ENCODE results near the gene NCBP3. TPM values are rescaled to one million over a fixed set of nuclear protein-coding genes. Genes with fewer than 3 reads are reported as not detected.
"Not testable (repeated sequence)": the region's sequence is repeated elsewhere in the genome, so short reads cannot be mapped to it uniquely, and the experiment has no call there.

Gene NCBP3
- total and polyA plus RNA-seq, 4 donors = 4.6 to 17.1 (median 8.3) TPM

GRCh38 chr17:3845291-3845620 lies 790 bp downstream of the NCBP3 start (continued):
- TF ChIP-seq CTCF (IDR thresholded peaks at IDR 0.05; ENCODE audit: low read depth, low read length, missing input control) = no peak
- TF ChIP-seq HNF4A (conservative IDR thresholded peaks at IDR 0.05) = no peak
- TF ChIP-seq MAX (IDR thresholded peaks at IDR 0.05) = no peak

- not testable (repeated sequence) for DNase-seq (ENCODE audit: low spot score); H3K9ac ChIP-seq (ENCODE audit: low read depth in 1 of 2, low read length in 2 of 2); H3K27me3 ChIP-seq (ENCODE audit: control insufficient read depth in 4 of 4, insufficient read depth in 4 of 4, low read length in 3 of 4); H3K9me3 ChIP-seq (ENCODE audit: control insufficient read depth in 4 of 4, low read length in 3 of 4); H3K27ac ChIP-seq (ENCODE audit: low read depth in 1 of 2, low read length in 2 of 2); H3K4me3 ChIP-seq (ENCODE audit: low read depth in 1 of 3, low read length in 3 of 3)
- 96% methylated on average over 19 of the region's 19 CpGs for WGBS
- H3K4me1 ChIP-seq (ENCODE audit: control insufficient read depth in 4 of 4, insufficient read depth in 4 of 4, low read length in 3 of 4) = peaks cover 0 to 18% (median 8%) of the 10 kb centered on the region in 4 donors
- H3K36me3 ChIP-seq (ENCODE audit: control insufficient read depth in 4 of 4, insufficient read depth in 3 of 4, low read depth in 1 of 4, low read length in 3 of 4) = peaks cover 0 to 21% (median 13%) of the 10 kb centered on the region in 4 donors
Observed at GRCh38 chr17:3844556-3844955, 1.5 kb downstream of the NCBP3 start.

- WGBS = 25% methylated on average over 3 of the region's 3 CpGs
- no peaks in the 10 kb centered on the region for H3K9me3 ChIP-seq (ENCODE audit: control insufficient read depth in 4 of 4, low read length in 3 of 4)
- DNase-seq (ENCODE audit: low spot score) = peak; percentile 53
- no peak overlapping the region for H3K27ac ChIP-seq (ENCODE audit: low read depth in 1 of 2, low read length in 2 of 2)
- H3K4me1 ChIP-seq (ENCODE audit: control insufficient read depth in 4 of 4, insufficient read depth in 4 of 4, low read length in 3 of 4) = peaks cover 0 to 18% (median 8%) of the 10 kb centered on the region in 4 donors
- no peaks in the 10 kb centered on the region for H3K27me3 ChIP-seq (ENCODE audit: control insufficient read depth in 4 of 4, insufficient read depth in 4 of 4, low read length in 3 of 4)
- H3K36me3 ChIP-seq (ENCODE audit: control insufficient read depth in 4 of 4, insufficient read depth in 3 of 4, low read depth in 1 of 4, low read length in 3 of 4) = peaks cover 0 to 26% (median 14%) of the 10 kb centered on the region in 4 donors
- no peak overlapping the region for H3K9ac ChIP-seq (ENCODE audit: low read depth in 1 of 2, low read length in 2 of 2)
- no peak overlapping the region for H3K4me3 ChIP-seq (ENCODE audit: low read depth in 1 of 3, low read length in 3 of 3)
- no peak for TF ChIP-seq ATF3 (IDR thresholded peaks at IDR 0.05)
- TF ChIP-seq HNF4G (IDR thresholded peaks at IDR 0.05) = no peak
- TF ChIP-seq NR2F2 (IDR thresholded peaks at IDR 0.05) = no peak
- peak; percentile 53 for TF ChIP-seq CTCF (IDR thresholded peaks at IDR 0.05; ENCODE audit: low read depth, low read length, missing input control)
- TF ChIP-seq RAD21 (IDR thresholded peaks at IDR 0.05) = peak; percentile 50 to 78
- no peak for TF ChIP-seq FOXA1 (IDR thresholded peaks at IDR 0.05)
- no peak for TF ChIP-seq YY1 (IDR thresholded peaks at IDR 0.05)
- TF ChIP-seq JUND (IDR thresholded peaks at IDR 0.05) = no peak
Observed at GRCh38 chr17:3843935-3844516, 2.0 kb downstream of the NCBP3 start.

- no peak overlapping the region for H3K4me3 ChIP-seq (ENCODE audit: low read depth in 1 of 3, low read length in 3 of 3)
- H3K4me1 ChIP-seq (ENCODE audit: control insufficient read depth in 4 of 4, insufficient read depth in 4 of 4, low read length in 3 of 4) = peaks cover 0 to 5% (median 0%) of the 10 kb centered on the region in 4 donors
- no peak for DNase-seq (ENCODE audit: low spot score)
- no peak overlapping the region for H3K27ac ChIP-seq (ENCODE audit: low read depth in 1 of 2, low read length in 2 of 2)
- H3K27me3 ChIP-seq (ENCODE audit: control insufficient read depth in 4 of 4, insufficient read depth in 4 of 4, low read length in 3 of 4) = no peaks in the 10 kb centered on the region
- no peak overlapping the region for H3K9ac ChIP-seq (ENCODE audit: low read depth in 1 of 2, low read length in 2 of 2)
- H3K36me3 ChIP-seq (ENCODE audit: control insufficient read depth in 4 of 4, insufficient read depth in 3 of 4, low read depth in 1 of 4, low read length in 3 of 4) = peaks cover 2 to 54% (median 25%) of the 10 kb centered on the region in 4 donors
- WGBS = 85% methylated on average over 12 of the region's 12 CpGs
- H3K9me3 ChIP-seq (ENCODE audit: control insufficient read depth in 4 of 4, low read length in 3 of 4) = no peaks in the 10 kb centered on the region
- TF ChIP-seq MAX (IDR thresholded peaks at IDR 0.05) (no peak), ATF3 (IDR thresholded peaks at IDR 0.05) (no peak), GABPA (IDR thresholded peaks at IDR 0.05 in 1 of 2, conservative IDR thresholded peaks at IDR 0.05 in 1 of 2) (no peak), HNF4G (IDR thresholded peaks at IDR 0.05) (no peak), JUND (IDR thresholded peaks at IDR 0.05) (no peak), ZBTB33 (IDR thresholded peaks at IDR 0.05) (no peak), SP1 (IDR thresholded peaks at IDR 0.05) (no peak), NR2F2 (IDR thresholded peaks at IDR 0.05) (no peak), REST (IDR thresholded peaks at IDR 0.05) (no peak)
Observed at GRCh38 chr17:3838206-3838605, 7.8 kb downstream of the NCBP3 start.
